Gastroesophageal sphincter (tissue), 3 donors: ENCODE results near the gene RTN4IP1.

Experiments used
- EP300 ChIP-seq: sonication (generic); formaldehyde crosslinking; IDR thresholded peaks from one replicate; pipeline ENCODE4 v1.6.1; 2017; ENCODE audit warnings: antibody characterized with exemption, mild to moderate bottlenecking
- POLR2A ChIP-seq, 2 donors: fragments of 450-650 bp; IDR thresholded peaks; one replicate each; pipeline ENCODE4 v1.6.1; 2017; ENCODE audit warnings: antibody characterized with exemption in 2 of 2, mild to moderate bottlenecking in 2 of 2, moderate library complexity in 1 of 2
- POLR2AphosphoS5 ChIP-seq: sonication (generic); formaldehyde crosslinking; IDR thresholded peaks from one replicate; pipeline ENCODE4 v1.6.1; 2017; ENCODE audit warnings: antibody characterized with exemption
- TF ChIP-seq, protein P1 (sequence below), 4 experiments: fragments of 200-600 bp in 2 of 4; fragments of 450-650 bp in 2 of 4; sonication (generic) in 1 of 4; IDR thresholded peaks; one replicate each; pipeline ENCODE4 v1.5.1; 2017 to 2019; ENCODE audit warnings: antibody characterized with exemption in 4 of 4, mild to moderate bottlenecking in 2 of 4, moderate library complexity in 2 of 4

DNA sequence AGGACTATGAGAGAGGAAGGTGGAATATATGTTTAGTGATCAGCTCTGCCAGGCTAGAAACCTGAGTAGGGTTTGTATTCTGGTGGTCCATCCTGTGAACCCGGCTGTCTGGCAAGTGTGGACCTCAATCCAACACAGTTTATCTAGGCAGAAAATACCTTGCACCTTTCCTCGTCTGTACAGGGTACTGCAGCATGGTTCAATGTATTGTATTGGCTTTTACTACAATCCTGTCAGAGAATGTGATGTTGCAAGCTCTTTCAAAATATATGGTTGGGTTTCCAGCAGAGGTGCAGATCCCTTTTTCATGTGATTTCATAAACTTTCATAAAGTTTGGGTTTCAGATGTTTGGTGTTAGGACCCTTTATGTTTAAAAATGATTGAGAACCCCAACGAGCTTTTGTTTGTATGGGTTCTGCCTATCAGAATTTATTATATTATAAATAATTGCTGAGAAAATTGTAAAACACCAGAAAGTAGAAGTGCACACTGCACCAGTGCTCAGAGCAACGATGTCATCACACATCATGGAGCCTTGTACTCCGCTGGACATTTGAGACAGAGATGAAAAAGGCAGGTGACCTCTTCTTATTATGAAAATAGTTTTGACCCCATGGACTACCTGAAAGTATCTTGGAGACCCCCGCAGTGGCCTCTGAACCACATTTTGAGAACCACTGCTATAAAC, 106.6 kb downstream of the RTN4IP1 start:
- TF ChIP-seq POLR2A (IDR thresholded peaks at IDR 0.05) = no peak
- TF ChIP-seq, protein P1, sequence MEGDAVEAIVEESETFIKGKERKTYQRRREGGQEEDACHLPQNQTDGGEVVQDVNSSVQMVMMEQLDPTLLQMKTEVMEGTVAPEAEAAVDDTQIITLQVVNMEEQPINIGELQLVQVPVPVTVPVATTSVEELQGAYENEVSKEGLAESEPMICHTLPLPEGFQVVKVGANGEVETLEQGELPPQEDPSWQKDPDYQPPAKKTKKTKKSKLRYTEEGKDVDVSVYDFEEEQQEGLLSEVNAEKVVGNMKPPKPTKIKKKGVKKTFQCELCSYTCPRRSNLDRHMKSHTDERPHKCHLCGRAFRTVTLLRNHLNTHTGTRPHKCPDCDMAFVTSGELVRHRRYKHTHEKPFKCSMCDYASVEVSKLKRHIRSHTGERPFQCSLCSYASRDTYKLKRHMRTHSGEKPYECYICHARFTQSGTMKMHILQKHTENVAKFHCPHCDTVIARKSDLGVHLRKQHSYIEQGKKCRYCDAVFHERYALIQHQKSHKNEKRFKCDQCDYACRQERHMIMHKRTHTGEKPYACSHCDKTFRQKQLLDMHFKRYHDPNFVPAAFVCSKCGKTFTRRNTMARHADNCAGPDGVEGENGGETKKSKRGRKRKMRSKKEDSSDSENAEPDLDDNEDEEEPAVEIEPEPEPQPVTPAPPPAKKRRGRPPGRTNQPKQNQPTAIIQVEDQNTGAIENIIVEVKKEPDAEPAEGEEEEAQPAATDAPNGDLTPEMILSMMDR (IDR thresholded peaks at IDR 0.05) = no peak
- no peak for TF ChIP-seq POLR2AphosphoS5
- no peak for TF ChIP-seq EP300
